CD8-positive, alpha-beta memory T cell (primary cell): ENCODE data around the gene CARD9. TPM values are rescaled to one million over a fixed set of nuclear protein-coding genes. Genes with fewer than 3 reads are reported as not detected.
A peak's percentile ranks its signal among the peaks of the same experiment; 100 is the strongest.

Source experiments
- CTCF ChIA-PET: fragments of 350-600 bp; sonication (Branson Sonifier 250); formaldehyde crosslinking; loops from one replicate; lab custom pipeline; 2021; ENCODE audit warnings: antibody characterized with exemption; lab: Charles Lee
- POLR2A ChIA-PET: fragments of 350-600 bp; sonication (Branson Sonifier 250); formaldehyde crosslinking; loops from one replicate; lab custom pipeline; 2021; ENCODE audit warnings: antibody characterized with exemption; lab: Charles Lee
- DNase-seq, 5 donors: peaks; one replicate each; pipeline versions ENCODE4 v3.0.0 to v3.0.0-alpha.2; 2020 to 2022; ENCODE audit warnings: mixed read lengths in 1 of 5
- H3K27ac ChIP-seq: one replicate; pipeline ENCODE4 v1.7.0; 2013; ENCODE audit warnings: low read depth, mild to moderate bottlenecking, low read length, moderate library complexity
- H3K27me3 ChIP-seq: 2 replicates; pipeline ENCODE4 v1.7.0; 2013; ENCODE audit warnings: low read length, mild to moderate bottlenecking; ENCODE audit not compliant: insufficient read depth, poor library complexity, severe bottlenecking
- H3K36me3 ChIP-seq: 2 replicates; pipeline ENCODE4 v1.7.0; 2013; ENCODE audit warnings: mild to moderate bottlenecking, low read length, moderate library complexity; ENCODE audit not compliant: insufficient read depth
- H3K4me1 ChIP-seq: 2 replicates; pipeline ENCODE4 v1.7.0; 2013; ENCODE audit warnings: mild to moderate bottlenecking, low read length, moderate library complexity; ENCODE audit not compliant: insufficient read depth
- H3K4me3 ChIP-seq: 2 replicates; pipeline ENCODE4 v1.7.0; 2013; ENCODE audit warnings: mild to moderate bottlenecking, low read length
- H3K9me3 ChIP-seq: 2 replicates; pipeline ENCODE4 v1.7.0; 2013; ENCODE audit warnings: mild to moderate bottlenecking, low read length
- H3K27ac Mint-ChIP-seq, 8 donors: one replicate each; pipeline ENCODE4 v1.8.0; 2020 to 2021; ENCODE audit warnings: mixed read lengths in 8 of 8, mild to moderate bottlenecking in 6 of 8, inconsistent platforms in 3 of 8, moderate library complexity in 3 of 8
- H3K27me3 Mint-ChIP-seq, 2 donors: one replicate each; pipeline ENCODE4 v1.8.0; 2020 to 2021; ENCODE audit warnings: mixed read lengths in 2 of 2, mild to moderate bottlenecking in 1 of 2, moderate library complexity in 1 of 2
- H3K36me3 Mint-ChIP-seq, 3 donors: one replicate each; pipeline ENCODE4 v1.8.0; 2020 to 2021; ENCODE audit warnings: mixed read lengths in 3 of 3, inconsistent platforms in 1 of 3, mild to moderate bottlenecking in 1 of 3
- H3K4me1 Mint-ChIP-seq, 3 donors: one replicate each; pipeline ENCODE4 v1.8.0; 2020 to 2021; ENCODE audit warnings: mixed read lengths in 3 of 3, inconsistent platforms in 1 of 3, mild to moderate bottlenecking in 1 of 3
- H3K4me3 Mint-ChIP-seq, 7 donors: one replicate each; pipeline ENCODE4 v1.8.0; 2020 to 2021; ENCODE audit warnings: mixed read lengths in 7 of 7, mild to moderate bottlenecking in 6 of 7, moderate library complexity in 4 of 7, inconsistent platforms in 2 of 7
- H3K9me3 Mint-ChIP-seq, 5 donors: one replicate each; pipeline ENCODE4 v1.8.0; 2020 to 2022; ENCODE audit warnings: mixed read lengths in 5 of 5, mild to moderate bottlenecking in 3 of 5, moderate library complexity in 2 of 5, inconsistent platforms in 1 of 5
- polyA plus RNA-seq: library from polyadenylated mRNA; unstranded; fragments of 300-500 nt; fragmentation: Illumina TruSeq; gene quantifications from one replicate; pipeline ENCODE4 v1.2.3, GENCODE V29; 2021
- total RNA-seq, 2 experiments: library from RNA; stranded (reverse); gene quantifications; one replicate each; pipeline ENCODE4 v1.2.3, GENCODE V29; 2021

Gene CARD9
- total and polyA plus RNA-seq, 3 experiments from 2014 or later, result 1.4 to 1.5 TPM; not detected in 1

DNA sequence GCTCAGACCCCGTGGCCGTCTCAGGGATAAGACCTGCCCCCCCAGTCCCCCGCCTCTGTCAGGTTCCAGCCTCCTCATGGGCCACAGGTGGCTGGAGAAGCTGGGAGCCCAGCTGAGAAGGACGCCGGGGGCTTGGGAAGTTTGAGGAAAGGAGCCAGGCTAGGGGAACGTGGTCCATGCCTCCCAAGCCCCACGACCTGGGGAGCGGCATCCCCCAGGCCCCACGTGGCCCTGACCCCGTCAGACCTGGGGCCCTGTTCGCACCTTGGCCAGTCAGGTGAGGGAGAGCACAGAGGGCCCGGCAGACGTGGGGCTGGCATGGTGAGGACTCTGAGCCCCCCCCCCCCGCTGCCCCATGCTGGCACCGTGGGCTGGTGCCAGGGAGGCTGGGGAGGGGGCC is 42.4 kb downstream of the CARD9 start:
- Histone ChIP-seq H3K27ac (no peak overlapping the region), H3K4me3 (no peak overlapping the region), H3K4me1 (peaks cover 12% of the 10 kb centered on the region), H3K36me3 (no peaks in the 10 kb centered on the region), H3K9me3 (no peaks in the 10 kb centered on the region), H3K27me3 (no peaks in the 10 kb centered on the region)
- Mint-ChIP-seq H3K27me3 (no peaks in the 10 kb centered on the region), H3K4me1 (peaks cover 0 to 4% (median 3%) of the 10 kb centered on the region in 3 donors), H3K9me3 (no peaks in the 10 kb centered on the region), H3K36me3 (no peaks in the 10 kb centered on the region), H3K27ac (no peak overlapping the region), H3K4me3 (no peak overlapping the region)
- ChIA-PET POLR2A (no interaction called here), CTCF (no interaction called here)
- no peak for DNase-seq

DNA sequence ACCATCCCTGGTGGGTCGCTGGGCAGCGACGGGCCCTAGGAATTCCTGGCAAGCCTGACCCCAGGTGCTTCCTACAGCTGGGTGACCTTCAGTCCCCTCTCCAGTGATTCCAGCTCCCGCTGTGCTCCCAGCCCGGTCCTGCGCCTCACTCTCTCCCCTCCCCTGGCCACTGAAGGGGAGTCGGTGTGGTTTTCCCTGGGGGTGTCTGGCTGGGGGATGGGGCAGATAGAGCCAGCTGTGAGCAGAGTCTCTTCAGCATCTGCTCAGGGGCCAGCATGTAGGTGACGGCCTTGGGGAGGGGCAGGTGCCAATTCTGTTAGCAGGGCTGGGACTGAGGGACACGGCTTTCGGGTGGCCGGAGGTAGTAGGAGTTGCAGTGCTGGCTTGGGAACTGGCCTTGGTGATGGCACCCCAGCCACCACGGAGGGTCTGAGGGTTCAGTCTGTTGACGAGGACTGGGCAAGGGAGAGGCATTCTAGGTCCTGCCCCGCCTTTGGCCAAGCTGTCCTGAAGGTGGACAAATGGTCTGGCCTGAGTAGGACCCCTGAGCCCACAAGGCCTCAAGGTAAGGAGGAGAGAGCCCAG is 43.0 kb downstream of the CARD9 start:
- H3K36me3 ChIP-seq, result no peaks in the 10 kb centered on the region
- H3K9me3 ChIP-seq, result no peaks in the 10 kb centered on the region
- no peaks in the 10 kb centered on the region for H3K9me3 Mint-ChIP-seq
- no peaks in the 10 kb centered on the region for H3K27me3 ChIP-seq
- H3K36me3 Mint-ChIP-seq, result no peaks in the 10 kb centered on the region
- H3K27ac ChIP-seq, result no peak overlapping the region
- no peak overlapping the region for H3K4me3 ChIP-seq
- no peaks in the 10 kb centered on the region for H3K27me3 Mint-ChIP-seq
- H3K4me1 Mint-ChIP-seq, result peaks cover 0 to 4% (median 3%) of the 10 kb centered on the region in 3 donors
- POLR2A ChIA-PET, result no interaction called here
- CTCF ChIA-PET, result no interaction called here
- DNase-seq, result no peak
- H3K27ac Mint-ChIP-seq, result no peak overlapping the region
- no peak overlapping the region for H3K4me3 Mint-ChIP-seq
- peaks cover 12% of the 10 kb centered on the region for H3K4me1 ChIP-seq

DNA sequence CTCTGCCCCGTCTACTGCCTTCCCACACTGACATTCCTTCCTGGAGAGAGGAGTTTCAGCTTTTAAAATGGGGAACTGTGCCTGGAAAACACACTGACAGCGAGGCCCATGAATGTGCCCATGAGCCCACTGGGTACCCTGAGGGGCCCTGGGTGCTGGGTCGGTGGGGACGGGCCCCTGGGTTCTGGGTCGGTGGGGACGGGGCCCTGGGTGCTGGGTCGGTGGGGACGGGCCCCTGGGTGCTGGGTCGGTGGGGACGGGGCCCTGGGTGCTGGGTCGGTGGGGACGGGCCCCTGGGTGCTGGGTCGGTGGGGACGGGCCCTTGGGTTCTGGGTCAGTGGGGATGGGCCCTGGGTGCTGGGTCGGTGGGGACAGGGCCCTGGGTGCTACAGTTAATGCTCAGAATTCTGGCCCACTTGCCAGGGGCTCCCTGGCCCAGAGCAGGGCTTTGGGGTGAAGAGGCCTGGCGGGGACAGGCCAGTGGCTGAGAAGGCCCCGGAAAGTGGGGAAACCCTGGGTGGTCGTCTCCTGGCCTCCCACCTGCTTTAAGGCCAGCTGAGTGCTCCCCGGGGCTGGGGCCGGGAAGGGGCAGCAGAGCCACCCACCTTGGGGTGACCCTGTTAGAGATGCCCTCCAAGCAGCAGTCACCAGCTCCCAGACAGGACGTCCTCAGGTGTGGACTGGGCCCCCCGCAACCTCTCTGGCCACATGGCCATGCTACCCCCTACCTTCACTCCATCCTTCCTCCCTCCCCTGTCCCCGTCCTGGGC is 43.6 kb downstream of the CARD9 start:
- peaks cover 12% of the 10 kb centered on the region for H3K4me1 ChIP-seq
- POLR2A ChIA-PET, result interaction anchor here (0.7 kb wide), 1 partner anchor 33 kb away, joined by 3 read pairs; no protein-coding TSS in a partner anchor
- H3K27me3 Mint-ChIP-seq, result no peaks in the 10 kb centered on the region
- H3K9me3 ChIP-seq, result no peaks in the 10 kb centered on the region
- H3K9me3 Mint-ChIP-seq, result no peaks in the 10 kb centered on the region
- no peak overlapping the region for H3K27ac Mint-ChIP-seq
- no peak overlapping the region for H3K27ac ChIP-seq
- H3K4me3 ChIP-seq, result no peak overlapping the region
- H3K36me3 Mint-ChIP-seq, result no peaks in the 10 kb centered on the region
- no peaks in the 10 kb centered on the region for H3K27me3 ChIP-seq
- CTCF ChIA-PET, result no interaction called here
- H3K4me3 Mint-ChIP-seq, result no peak overlapping the region
- peaks cover 0 to 4% (median 3%) of the 10 kb centered on the region in 3 donors for H3K4me1 Mint-ChIP-seq
- no peak for DNase-seq
- no peaks in the 10 kb centered on the region for H3K36me3 ChIP-seq

DNA sequence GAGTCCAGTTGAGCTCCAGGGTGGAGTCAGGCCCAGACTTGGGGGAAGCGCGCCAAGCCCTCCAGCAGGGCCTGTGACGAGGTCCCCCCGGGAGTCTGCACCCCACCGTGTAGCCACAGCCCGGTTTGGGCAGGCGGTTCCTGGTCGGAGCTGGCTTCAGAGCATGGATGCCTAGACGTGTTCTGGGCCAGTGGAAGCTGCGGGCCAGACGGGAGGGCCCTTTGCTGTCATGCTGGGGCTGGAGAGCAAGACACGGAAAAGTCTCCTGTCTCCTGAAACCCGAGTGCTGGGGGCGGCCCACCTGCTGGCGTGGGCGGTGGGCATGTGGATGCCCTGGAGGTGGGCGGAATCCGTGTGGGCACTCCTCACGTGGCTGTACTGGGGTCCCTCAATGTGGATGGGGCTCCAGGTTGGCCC is 44.2 kb downstream of the CARD9 start:
- H3K27me3 Mint-ChIP-seq, result no peaks in the 10 kb centered on the region
- H3K27me3 ChIP-seq, result no peaks in the 10 kb centered on the region
- H3K4me1 ChIP-seq, result peaks cover 12% of the 10 kb centered on the region
- H3K36me3 ChIP-seq, result no peaks in the 10 kb centered on the region
- no peaks in the 10 kb centered on the region for H3K9me3 ChIP-seq
- H3K36me3 Mint-ChIP-seq, result no peaks in the 10 kb centered on the region
- peaks cover 0 to 4% (median 3%) of the 10 kb centered on the region in 3 donors for H3K4me1 Mint-ChIP-seq
- ChIA-PET POLR2A (interaction anchor here (0.7 kb wide), 1 partner anchor 34 kb away, joined by 3 read pairs; no protein-coding TSS in a partner anchor), CTCF (no interaction called here)
- no peak for DNase-seq
- peak overlapping the region in 2 of 7 donors; percentile 27 to 63 for H3K4me3 Mint-ChIP-seq
- no peak overlapping the region for H3K27ac ChIP-seq
- no peak overlapping the region for H3K27ac Mint-ChIP-seq
- H3K9me3 Mint-ChIP-seq, result no peaks in the 10 kb centered on the region
- H3K4me3 ChIP-seq, result no peak overlapping the region

DNA sequence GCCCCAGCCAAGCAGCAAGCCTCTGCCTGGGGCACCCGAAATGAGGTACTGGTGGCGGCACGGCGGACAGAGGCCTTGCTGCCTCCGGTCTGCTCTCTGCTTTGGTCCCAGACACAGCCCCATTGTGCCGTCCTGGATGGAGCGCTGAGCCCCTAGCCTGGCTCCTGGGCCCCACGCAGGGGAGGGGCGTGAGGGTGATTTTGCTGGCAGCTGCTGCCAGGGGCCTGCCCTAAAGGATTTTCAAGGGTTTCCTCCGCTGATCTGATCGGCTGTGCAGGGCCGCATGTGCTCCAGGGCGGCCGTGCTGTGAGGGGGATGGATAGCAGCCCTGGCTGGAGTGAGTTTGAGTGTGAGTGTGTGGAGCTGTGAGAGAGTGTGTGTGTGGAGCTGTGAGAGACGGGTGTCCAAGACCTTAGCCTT is 44.8 kb downstream of the CARD9 start:
- H3K36me3 ChIP-seq, result no peaks in the 10 kb centered on the region
- no peaks in the 10 kb centered on the region for H3K9me3 ChIP-seq
- H3K4me1 Mint-ChIP-seq, result peaks cover 0 to 4% (median 3%) of the 10 kb centered on the region in 3 donors
- H3K27ac Mint-ChIP-seq, result peak overlapping the region in 1 of 8 donors; percentile 12
- peaks cover 12% of the 10 kb centered on the region for H3K4me1 ChIP-seq
- no peak overlapping the region for H3K27ac ChIP-seq
- H3K4me3 ChIP-seq, result no peak overlapping the region
- no peaks in the 10 kb centered on the region for H3K27me3 Mint-ChIP-seq
- ChIA-PET POLR2A (no interaction called here), CTCF (no interaction called here)
- peak overlapping the region in 6 of 7 donors; percentile 34 to 78 (median 62) for H3K4me3 Mint-ChIP-seq
- H3K9me3 Mint-ChIP-seq, result no peaks in the 10 kb centered on the region
- DNase-seq, result no peak
- H3K27me3 ChIP-seq, result no peaks in the 10 kb centered on the region
- H3K36me3 Mint-ChIP-seq, result no peaks in the 10 kb centered on the region

DNA sequence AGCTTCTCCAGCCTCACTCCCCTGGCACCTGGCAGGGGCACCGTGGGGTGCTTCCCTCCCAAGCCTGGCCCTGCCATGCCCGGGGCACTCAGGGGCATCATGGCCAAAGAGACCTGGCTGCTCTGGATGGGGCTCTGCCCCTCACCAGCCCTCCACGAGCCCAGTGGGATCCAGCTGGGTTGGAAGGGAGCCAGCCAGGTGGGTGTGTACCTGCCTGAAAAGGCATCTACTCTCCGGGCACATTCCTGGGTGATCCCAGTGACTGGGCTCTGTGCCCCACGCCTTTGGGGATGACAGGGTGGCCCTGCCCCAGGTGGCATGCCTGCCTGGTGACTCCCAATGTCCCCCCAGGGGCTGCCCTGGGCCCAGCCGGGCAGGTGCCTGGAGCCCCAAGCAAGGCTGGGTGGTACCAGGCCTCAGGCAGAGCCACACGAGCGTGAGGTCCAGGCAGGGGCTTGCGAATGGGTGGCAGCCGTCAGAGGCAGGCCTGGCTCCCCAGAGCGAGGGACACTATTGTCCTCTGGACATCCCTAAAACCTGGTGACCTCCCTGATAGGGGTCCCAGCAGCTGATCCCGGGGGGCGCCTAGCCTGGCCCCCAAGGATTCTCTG is 45.4 kb downstream of the CARD9 start:
- CTCF ChIA-PET, result no interaction called here
- H3K4me3 ChIP-seq, result peak overlapping the region; percentile 32
- H3K4me3 Mint-ChIP-seq, result peak overlapping the region in 3 of 7 donors; percentile 54 to 78 (median 76)

DNA sequence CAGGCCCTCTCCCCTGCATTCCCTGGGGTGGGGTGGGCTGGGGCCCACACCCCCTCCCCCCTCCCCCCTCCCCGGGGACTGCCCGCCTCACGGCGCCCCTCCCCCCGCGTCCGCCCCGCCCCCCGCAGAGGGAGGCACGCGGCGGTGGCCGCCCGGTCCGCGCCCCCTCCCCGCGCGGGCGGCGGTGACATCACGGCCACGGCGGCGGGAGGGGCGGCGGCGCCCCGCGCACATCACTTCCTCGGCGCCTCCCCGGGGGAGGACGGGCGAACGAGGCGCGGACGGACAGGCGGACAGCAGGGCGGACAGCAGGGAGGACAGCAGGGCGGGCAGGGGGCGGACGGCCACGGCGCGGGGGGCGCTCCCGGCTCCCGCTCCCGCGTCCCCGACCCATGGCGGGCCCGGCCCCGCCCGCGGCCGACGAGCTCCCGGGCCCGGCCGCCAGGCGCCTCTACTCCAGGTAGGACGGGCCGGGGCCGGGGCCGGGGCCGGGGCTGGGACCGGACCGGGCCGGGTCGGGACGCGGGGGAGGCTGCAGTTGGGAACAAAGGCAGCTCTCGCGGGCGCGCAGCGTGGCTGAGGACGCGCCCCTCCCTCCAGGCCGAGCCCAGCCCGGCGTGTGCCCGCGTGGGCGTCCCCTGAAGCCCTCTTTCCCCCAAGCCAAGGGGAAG is 46.0 kb downstream of the CARD9 start, which contains the start of gene GPSM1:
GPSM1 (plus strand) TSS at position 236 of the 671 bp plus-strand sequence; CDS start at position 393, 157 bp downstream.
- no peaks in the 10 kb centered on the region for H3K27me3 ChIP-seq
- ChIA-PET POLR2A (no interaction called here), CTCF (no interaction called here)
- Mint-ChIP-seq H3K27me3 (no peaks in the 10 kb centered on the region), H3K36me3 (no peaks in the 10 kb centered on the region), H3K27ac (no peak within 1 kb of the TSS), H3K4me1 (peaks cover 0 to 4% (median 3%) of the 10 kb centered on the region in 3 donors), H3K4me3 (peak within 1 kb of the TSS in 6 of 7 donors; percentile 29 to 85 (median 64)), H3K9me3 (no peaks in the 10 kb centered on the region)
- H3K4me3 ChIP-seq, result peak within 1 kb of the TSS; percentile 32
- no peaks in the 10 kb centered on the region for H3K36me3 ChIP-seq
- no peak within 1 kb of the TSS for H3K27ac ChIP-seq
- H3K4me1 ChIP-seq, result peaks cover 12% of the 10 kb centered on the region
- H3K9me3 ChIP-seq, result no peaks in the 10 kb centered on the region
- peak in 2 of 5 donors; percentile 32 for DNase-seq

More for the DNA sequence above, 45.4 kb downstream of the CARD9 start:
- Mint-ChIP-seq H3K27me3 (no peaks in the 10 kb centered on the region), H3K27ac (no peak overlapping the region), H3K36me3 (no peaks in the 10 kb centered on the region), H3K4me1 (peaks cover 0 to 4% (median 3%) of the 10 kb centered on the region in 3 donors), H3K9me3 (no peaks in the 10 kb centered on the region)
- Histone ChIP-seq H3K27me3 (no peaks in the 10 kb centered on the region), H3K36me3 (no peaks in the 10 kb centered on the region), H3K4me1 (peaks cover 12% of the 10 kb centered on the region), H3K27ac (no peak overlapping the region), H3K9me3 (no peaks in the 10 kb centered on the region)
- DNase-seq, result no peak
- POLR2A ChIA-PET, result no interaction called here
